HepG2 (cell line): ENCODE results near the gene CDK3. TPM values are rescaled to one million over a fixed set of nuclear protein-coding genes. Genes with fewer than 3 reads are reported as not detected.

ENCODE experiments used
- CREM ChIP-seq, 2 experiments: sonication (generic) in 1 of 2; formaldehyde crosslinking in 1 of 2; IDR thresholded peaks; 2 replicates each; pipeline versions ENCODE4 v1.4.0 to v1.6.1; 2016 to 2020; ENCODE audit warnings: antibody characterized with exemption in 1 of 2, mild to moderate bottlenecking in 1 of 2, missing genetic modification reagents in 1 of 2
- CTCF ChIP-seq: sonication (generic); formaldehyde crosslinking; IDR thresholded peaks from 2 replicates; pipeline ENCODE4 v1.5.0; 2020; ENCODE audit warnings: mild to moderate bottlenecking, missing genetic modification reagents, moderate library complexity
- GLMP ChIP-seq: sonication (generic); formaldehyde crosslinking; IDR thresholded peaks from 2 replicates; pipeline ENCODE4 v1.9.0; 2021; ENCODE audit warnings: missing genetic modification reagents, mild to moderate bottlenecking, borderline replicate concordance
- HBP1 ChIP-seq: IDR thresholded peaks from 2 replicates; pipeline ENCODE4 v1.6.1; 2016; ENCODE audit warnings: low read depth, control low read depth
- HHEX ChIP-seq: IDR thresholded peaks from 2 replicates; pipeline ENCODE4 v1.6.1; 2016; ENCODE audit warnings: control low read depth
- KLF9 ChIP-seq: IDR thresholded peaks from 2 replicates; pipeline ENCODE4 v1.6.1; 2016; ENCODE audit warnings: low read depth
- MBD4 ChIP-seq: IDR thresholded peaks from 2 replicates; pipeline ENCODE4 v1.6.1; 2012; ENCODE audit warnings: low read length, inconsistent platforms, borderline replicate concordance
- MEIS1 ChIP-seq: sonication (generic); formaldehyde crosslinking; IDR thresholded peaks from 2 replicates; pipeline ENCODE4 v1.9.0; 2021; ENCODE audit warnings: mild to moderate bottlenecking, missing genetic modification reagents, moderate library complexity, borderline replicate concordance
- MYNN ChIP-seq: sonication (generic); formaldehyde crosslinking; IDR thresholded peaks from 2 replicates; pipeline ENCODE4 v1.4.0; 2020; ENCODE audit warnings: mild to moderate bottlenecking, low read depth, missing genetic modification reagents
- RFX1 ChIP-seq: fragments of 450-650 bp; IDR thresholded peaks from 2 replicates; pipeline ENCODE4 v1.6.1; 2017
- SPEN ChIP-seq: sonication (generic); formaldehyde crosslinking; IDR thresholded peaks from 2 replicates; pipeline ENCODE4 v1.5.1; 2020; ENCODE audit warnings: low read depth, mild to moderate bottlenecking, missing genetic modification reagents
- THAP11 ChIP-seq: IDR thresholded peaks from 2 replicates; pipeline ENCODE4 v1.6.1; 2016; ENCODE audit warnings: missing biosample characterization, missing genetic modification reagents
- ZMYM3 ChIP-seq: sonication (generic); formaldehyde crosslinking; IDR thresholded peaks from 2 replicates; pipeline ENCODE4 v1.5.1; 2020; ENCODE audit warnings: mild to moderate bottlenecking, missing genetic modification reagents
- ZNF407 ChIP-seq: sonication (generic); formaldehyde crosslinking; IDR thresholded peaks from one replicate; pipeline ENCODE4 v1.5.1; 2020; ENCODE audit warnings: mild to moderate bottlenecking, missing genetic modification reagents; ENCODE audit errors: not compliant biosample characterization
- ZNF572 ChIP-seq: sonication (generic); formaldehyde crosslinking; IDR thresholded peaks from 2 replicates; pipeline ENCODE4 v1.5.1; 2020; ENCODE audit warnings: mild to moderate bottlenecking, missing genetic modification reagents
- ZNF75D ChIP-seq: sonication (generic); formaldehyde crosslinking; IDR thresholded peaks from 2 replicates; pipeline ENCODE4 v1.8.1; 2023; ENCODE audit warnings: missing genetic modification reagents, mild to moderate bottlenecking, borderline replicate concordance
- ZNF816 ChIP-seq: sonication (generic); formaldehyde crosslinking; IDR thresholded peaks from 2 replicates; pipeline ENCODE4 v1.8.0; 2022; ENCODE audit warnings: missing genetic modification reagents, mild to moderate bottlenecking, borderline replicate concordance
- polyA plus RNA-seq, 8 experiments: library from polyadenylated mRNA; depleted of rRNA in 3 of 8; stranded (reverse) in 7 of 8; unstranded in 1 of 8; fragments of >200 nt; fragmentation: Illumina TruSeq in 4 of 8; extraction: Trizol in 4 of 8; gene quantifications; 2 replicates each; pipeline versions ENCODE4 v1.2.1 to v1.2.3, GENCODE V29; 2011 to 2016; ENCODE audit warnings: low read depth in 4 of 8, missing spikeins in 1 of 8, mixed read lengths in 1 of 8; ENCODE audit not compliant: insufficient read depth in 1 of 8
- total RNA-seq, 5 experiments: library from RNA; depleted of rRNA; stranded (reverse); fragments of >200 nt; fragmentation: Illumina TruSeq; extraction: Trizol; gene quantifications; 2 replicates each; pipeline ENCODE4 v1.2.3, GENCODE V29; 2016; ENCODE audit warnings: low read depth in 1 of 5

CDK3 gene
- total and polyA plus RNA-seq, 2 of the 13 experiments (the other 11 are each of a cell fraction or from before 2014, with no cell fraction given): 5.8 to 11.4 TPM

GRCh38 chr17:76000016-76000754 is 470 bp upstream of the CDK3 start (continued):
- no peak for TF ChIP-seq ZNF816 (CRISPR knock-in tag)
- peak; percentile 92 for TF ChIP-seq CTCF (CRISPR knock-in tag)
- TF ChIP-seq ZNF572 (CRISPR knock-in tag): 0 out of 2 replicates have a peak, but pooled peaks have one; percentile 30
- no peak for TF ChIP-seq RFX1
- TF ChIP-seq MBD4: no peak
- no peak for TF ChIP-seq HBP1
- TF ChIP-seq HHEX (CRISPR knock-in tag): no peak
- TF ChIP-seq CREM (IDR thresholded peaks at IDR 0.05): no peak; the same call in 1 of the 2 replicates
- TF ChIP-seq CREM (CRISPR knock-in tag; IDR thresholded peaks at IDR 0.05): no peak
- peak; percentile 73 for TF ChIP-seq ZMYM3 (CRISPR knock-in tag)
- TF ChIP-seq GLMP: no peak
- no peak for TF ChIP-seq MYNN (CRISPR knock-in tag)
- no peak for TF ChIP-seq SPEN (CRISPR knock-in tag)
- peak; percentile 83 for TF ChIP-seq ZNF407 (CRISPR knock-in tag)
- no peak for TF ChIP-seq MEIS1 (CRISPR knock-in tag)
- no peak for TF ChIP-seq ZNF75D (CRISPR knock-in tag)
- TF ChIP-seq KLF9 (CRISPR knock-in tag): no peak
- TF ChIP-seq THAP11 (CRISPR knock-in tag): peak; percentile 42; the same call in 1 of the 2 replicates
